GM23338 (cell line): ENCODE measurements around the gene SLC4A4.

Source experiments
- EZH2 ChIP-seq: fragments of 200-600 bp; sonication (generic); IDR thresholded peaks from one replicate; pipeline ENCODE4 v1.8.0; 2017; ENCODE audit warnings: antibody characterized with exemption, mild to moderate bottlenecking, low read depth; ENCODE audit not compliant: unreplicated experiment
- NANOG ChIP-seq: IDR thresholded peaks from 2 replicates; pipeline ENCODE4 v1.6.1; 2016; ENCODE audit warnings: antibody characterized with exemption, borderline replicate concordance
- TF ChIP-seq, protein P1 (sequence below), 2 experiments: fragments of 200-600 bp in 1 of 2; sonication (generic) in 1 of 2; conservative IDR thresholded peaks; 2 replicates each; pipeline versions ENCODE4 v1.5.1 to v1.6.1; 2016 to 2017; ENCODE audit warnings: antibody characterized with exemption in 2 of 2, low read depth in 2 of 2, mild to moderate bottlenecking in 2 of 2, moderate library complexity in 1 of 2

DNA sequence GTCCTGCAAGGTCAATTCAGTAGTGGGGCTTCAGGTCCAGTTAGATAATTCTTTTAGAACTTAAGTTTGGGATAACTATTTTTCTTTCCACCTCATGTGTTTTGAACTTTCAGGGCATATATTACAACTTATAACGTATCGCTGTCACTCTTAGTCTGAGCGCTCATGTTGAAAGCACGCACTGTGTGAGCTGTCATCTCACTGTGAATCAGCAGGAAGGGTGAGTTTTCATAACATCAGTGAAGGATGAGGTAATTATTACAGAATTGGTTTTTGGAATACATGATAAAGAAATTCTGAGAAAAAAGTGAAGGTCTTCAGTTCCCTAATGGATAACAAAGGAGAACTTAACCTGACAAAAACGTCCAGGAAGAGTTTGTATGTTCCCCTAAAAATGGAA is 45.1 kb upstream of the SLC4A4 start:
- TF ChIP-seq EZH2 (no peak), NANOG (no peak)
- TF ChIP-seq, protein P1, sequence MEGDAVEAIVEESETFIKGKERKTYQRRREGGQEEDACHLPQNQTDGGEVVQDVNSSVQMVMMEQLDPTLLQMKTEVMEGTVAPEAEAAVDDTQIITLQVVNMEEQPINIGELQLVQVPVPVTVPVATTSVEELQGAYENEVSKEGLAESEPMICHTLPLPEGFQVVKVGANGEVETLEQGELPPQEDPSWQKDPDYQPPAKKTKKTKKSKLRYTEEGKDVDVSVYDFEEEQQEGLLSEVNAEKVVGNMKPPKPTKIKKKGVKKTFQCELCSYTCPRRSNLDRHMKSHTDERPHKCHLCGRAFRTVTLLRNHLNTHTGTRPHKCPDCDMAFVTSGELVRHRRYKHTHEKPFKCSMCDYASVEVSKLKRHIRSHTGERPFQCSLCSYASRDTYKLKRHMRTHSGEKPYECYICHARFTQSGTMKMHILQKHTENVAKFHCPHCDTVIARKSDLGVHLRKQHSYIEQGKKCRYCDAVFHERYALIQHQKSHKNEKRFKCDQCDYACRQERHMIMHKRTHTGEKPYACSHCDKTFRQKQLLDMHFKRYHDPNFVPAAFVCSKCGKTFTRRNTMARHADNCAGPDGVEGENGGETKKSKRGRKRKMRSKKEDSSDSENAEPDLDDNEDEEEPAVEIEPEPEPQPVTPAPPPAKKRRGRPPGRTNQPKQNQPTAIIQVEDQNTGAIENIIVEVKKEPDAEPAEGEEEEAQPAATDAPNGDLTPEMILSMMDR (conservative IDR thresholded peaks at IDR 0.05; ENCODE audit: low read depth in 2 of 2), result no peak
